ENCODE data around the gene ALG2. TPM values are rescaled to one million over a fixed set of nuclear protein-coding genes. Genes with fewer than 3 reads are reported as not detected.

Gene ALG2
- total and polyA plus RNA-seq, 2 experiments from 2014 or later, result 31.5 to 39.7 TPM

DNA sequence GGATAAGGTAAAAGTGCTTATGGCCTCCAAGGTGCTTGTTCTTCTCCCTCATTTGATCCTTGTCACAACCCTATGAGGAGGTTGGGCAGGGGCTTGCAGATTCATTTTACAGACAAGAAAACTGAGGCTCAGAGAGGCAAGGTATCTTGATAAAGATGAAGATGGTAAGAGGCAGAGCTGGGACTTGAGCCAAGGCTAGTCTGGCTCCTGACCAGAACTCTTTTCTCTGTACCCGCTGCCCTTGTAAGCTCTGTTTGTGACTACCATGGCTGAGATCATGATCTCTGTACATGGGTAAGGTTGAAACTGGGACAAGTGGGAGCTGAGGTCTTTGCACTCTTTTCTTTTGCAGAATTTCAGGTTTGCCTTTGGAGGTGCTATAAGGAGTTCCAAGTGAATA is 33.9 kb upstream of the ALG2 start:
- no peaks in the 10 kb centered on the region for H3K9me3 Mint-ChIP-seq
- no peaks in the 10 kb centered on the region for H4K20me1 ChIP-seq (replicated peaks; ENCODE audit: insufficient read depth)
- no peaks in the 10 kb centered on the region for H3K9me2 ChIP-seq (ENCODE audit: insufficient read depth)
- no peaks in the 10 kb centered on the region for H3K36me3 Mint-ChIP-seq (ENCODE audit: low read depth)
- ATAC-seq (no peak), DNase-seq (ENCODE audit: low spot score) (no peak)
- no peaks in the 10 kb centered on the region for H3K27me3 ChIP-seq (ENCODE audit: insufficient read depth)
- no peaks in the 10 kb centered on the region for H3K36me3 ChIP-seq (ENCODE audit: insufficient read depth)
- H3K4me2 ChIP-seq, result no peak overlapping the region
- peaks cover 6% of the 10 kb centered on the region for H3K27me3 Mint-ChIP-seq (ENCODE audit: insufficient read depth, low read depth, poor library complexity)
- no peaks in the 10 kb centered on the region for H3K79me2 ChIP-seq (replicated peaks; ENCODE audit: insufficient read depth)
- H3K4me3 Mint-ChIP-seq, result no peak overlapping the region
- no peak overlapping the region for H3K27ac Mint-ChIP-seq
- no peak for TF ChIP-seq NANOG (IDR thresholded peaks at IDR 0.05; ENCODE audit: borderline replicate concordance)
- TF ChIP-seq EZH2phosphoT487 (IDR thresholded peaks at IDR 0.05; ENCODE audit: unreplicated experiment), result no peak
- TF ChIP-seq JUNB (IDR thresholded peaks at IDR 0.05; ENCODE audit: unreplicated experiment), result no peak
- no peak for TF ChIP-seq EZH2 (IDR thresholded peaks at IDR 0.05; ENCODE audit: low read depth, unreplicated experiment)
- no peak for TF ChIP-seq ZNF114 (CRISPR knock-in tag; IDR thresholded peaks at IDR 0.05)
- TF ChIP-seq, protein P1, sequence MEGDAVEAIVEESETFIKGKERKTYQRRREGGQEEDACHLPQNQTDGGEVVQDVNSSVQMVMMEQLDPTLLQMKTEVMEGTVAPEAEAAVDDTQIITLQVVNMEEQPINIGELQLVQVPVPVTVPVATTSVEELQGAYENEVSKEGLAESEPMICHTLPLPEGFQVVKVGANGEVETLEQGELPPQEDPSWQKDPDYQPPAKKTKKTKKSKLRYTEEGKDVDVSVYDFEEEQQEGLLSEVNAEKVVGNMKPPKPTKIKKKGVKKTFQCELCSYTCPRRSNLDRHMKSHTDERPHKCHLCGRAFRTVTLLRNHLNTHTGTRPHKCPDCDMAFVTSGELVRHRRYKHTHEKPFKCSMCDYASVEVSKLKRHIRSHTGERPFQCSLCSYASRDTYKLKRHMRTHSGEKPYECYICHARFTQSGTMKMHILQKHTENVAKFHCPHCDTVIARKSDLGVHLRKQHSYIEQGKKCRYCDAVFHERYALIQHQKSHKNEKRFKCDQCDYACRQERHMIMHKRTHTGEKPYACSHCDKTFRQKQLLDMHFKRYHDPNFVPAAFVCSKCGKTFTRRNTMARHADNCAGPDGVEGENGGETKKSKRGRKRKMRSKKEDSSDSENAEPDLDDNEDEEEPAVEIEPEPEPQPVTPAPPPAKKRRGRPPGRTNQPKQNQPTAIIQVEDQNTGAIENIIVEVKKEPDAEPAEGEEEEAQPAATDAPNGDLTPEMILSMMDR (conservative IDR thresholded peaks at IDR 0.05; ENCODE audit: low read depth in 2 of 2), result no peak
- no peak for TF ChIP-seq ZNF331 (CRISPR knock-in tag; IDR thresholded peaks at IDR 0.05; ENCODE audit: low read depth)
- TF ChIP-seq POLR2AphosphoS5 (IDR thresholded peaks at IDR 0.05; ENCODE audit: low read depth), result no peak
- no peak for TF ChIP-seq STAT1 (IDR thresholded peaks at IDR 0.05; ENCODE audit: unreplicated experiment)
- no peak for TF ChIP-seq CREB1 (CRISPR knock-in tag; IDR thresholded peaks at IDR 0.05; ENCODE audit: low read depth)
- TF ChIP-seq, protein P2, sequence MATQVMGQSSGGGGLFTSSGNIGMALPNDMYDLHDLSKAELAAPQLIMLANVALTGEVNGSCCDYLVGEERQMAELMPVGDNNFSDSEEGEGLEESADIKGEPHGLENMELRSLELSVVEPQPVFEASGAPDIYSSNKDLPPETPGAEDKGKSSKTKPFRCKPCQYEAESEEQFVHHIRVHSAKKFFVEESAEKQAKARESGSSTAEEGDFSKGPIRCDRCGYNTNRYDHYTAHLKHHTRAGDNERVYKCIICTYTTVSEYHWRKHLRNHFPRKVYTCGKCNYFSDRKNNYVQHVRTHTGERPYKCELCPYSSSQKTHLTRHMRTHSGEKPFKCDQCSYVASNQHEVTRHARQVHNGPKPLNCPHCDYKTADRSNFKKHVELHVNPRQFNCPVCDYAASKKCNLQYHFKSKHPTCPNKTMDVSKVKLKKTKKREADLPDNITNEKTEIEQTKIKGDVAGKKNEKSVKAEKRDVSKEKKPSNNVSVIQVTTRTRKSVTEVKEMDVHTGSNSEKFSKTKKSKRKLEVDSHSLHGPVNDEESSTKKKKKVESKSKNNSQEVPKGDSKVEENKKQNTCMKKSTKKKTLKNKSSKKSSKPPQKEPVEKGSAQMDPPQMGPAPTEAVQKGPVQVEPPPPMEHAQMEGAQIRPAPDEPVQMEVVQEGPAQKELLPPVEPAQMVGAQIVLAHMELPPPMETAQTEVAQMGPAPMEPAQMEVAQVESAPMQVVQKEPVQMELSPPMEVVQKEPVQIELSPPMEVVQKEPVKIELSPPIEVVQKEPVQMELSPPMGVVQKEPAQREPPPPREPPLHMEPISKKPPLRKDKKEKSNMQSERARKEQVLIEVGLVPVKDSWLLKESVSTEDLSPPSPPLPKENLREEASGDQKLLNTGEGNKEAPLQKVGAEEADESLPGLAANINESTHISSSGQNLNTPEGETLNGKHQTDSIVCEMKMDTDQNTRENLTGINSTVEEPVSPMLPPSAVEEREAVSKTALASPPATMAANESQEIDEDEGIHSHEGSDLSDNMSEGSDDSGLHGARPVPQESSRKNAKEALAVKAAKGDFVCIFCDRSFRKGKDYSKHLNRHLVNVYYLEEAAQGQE (IDR thresholded peaks at IDR 0.05; ENCODE audit: unreplicated experiment), result no peak
- TF ChIP-seq, protein P3, sequence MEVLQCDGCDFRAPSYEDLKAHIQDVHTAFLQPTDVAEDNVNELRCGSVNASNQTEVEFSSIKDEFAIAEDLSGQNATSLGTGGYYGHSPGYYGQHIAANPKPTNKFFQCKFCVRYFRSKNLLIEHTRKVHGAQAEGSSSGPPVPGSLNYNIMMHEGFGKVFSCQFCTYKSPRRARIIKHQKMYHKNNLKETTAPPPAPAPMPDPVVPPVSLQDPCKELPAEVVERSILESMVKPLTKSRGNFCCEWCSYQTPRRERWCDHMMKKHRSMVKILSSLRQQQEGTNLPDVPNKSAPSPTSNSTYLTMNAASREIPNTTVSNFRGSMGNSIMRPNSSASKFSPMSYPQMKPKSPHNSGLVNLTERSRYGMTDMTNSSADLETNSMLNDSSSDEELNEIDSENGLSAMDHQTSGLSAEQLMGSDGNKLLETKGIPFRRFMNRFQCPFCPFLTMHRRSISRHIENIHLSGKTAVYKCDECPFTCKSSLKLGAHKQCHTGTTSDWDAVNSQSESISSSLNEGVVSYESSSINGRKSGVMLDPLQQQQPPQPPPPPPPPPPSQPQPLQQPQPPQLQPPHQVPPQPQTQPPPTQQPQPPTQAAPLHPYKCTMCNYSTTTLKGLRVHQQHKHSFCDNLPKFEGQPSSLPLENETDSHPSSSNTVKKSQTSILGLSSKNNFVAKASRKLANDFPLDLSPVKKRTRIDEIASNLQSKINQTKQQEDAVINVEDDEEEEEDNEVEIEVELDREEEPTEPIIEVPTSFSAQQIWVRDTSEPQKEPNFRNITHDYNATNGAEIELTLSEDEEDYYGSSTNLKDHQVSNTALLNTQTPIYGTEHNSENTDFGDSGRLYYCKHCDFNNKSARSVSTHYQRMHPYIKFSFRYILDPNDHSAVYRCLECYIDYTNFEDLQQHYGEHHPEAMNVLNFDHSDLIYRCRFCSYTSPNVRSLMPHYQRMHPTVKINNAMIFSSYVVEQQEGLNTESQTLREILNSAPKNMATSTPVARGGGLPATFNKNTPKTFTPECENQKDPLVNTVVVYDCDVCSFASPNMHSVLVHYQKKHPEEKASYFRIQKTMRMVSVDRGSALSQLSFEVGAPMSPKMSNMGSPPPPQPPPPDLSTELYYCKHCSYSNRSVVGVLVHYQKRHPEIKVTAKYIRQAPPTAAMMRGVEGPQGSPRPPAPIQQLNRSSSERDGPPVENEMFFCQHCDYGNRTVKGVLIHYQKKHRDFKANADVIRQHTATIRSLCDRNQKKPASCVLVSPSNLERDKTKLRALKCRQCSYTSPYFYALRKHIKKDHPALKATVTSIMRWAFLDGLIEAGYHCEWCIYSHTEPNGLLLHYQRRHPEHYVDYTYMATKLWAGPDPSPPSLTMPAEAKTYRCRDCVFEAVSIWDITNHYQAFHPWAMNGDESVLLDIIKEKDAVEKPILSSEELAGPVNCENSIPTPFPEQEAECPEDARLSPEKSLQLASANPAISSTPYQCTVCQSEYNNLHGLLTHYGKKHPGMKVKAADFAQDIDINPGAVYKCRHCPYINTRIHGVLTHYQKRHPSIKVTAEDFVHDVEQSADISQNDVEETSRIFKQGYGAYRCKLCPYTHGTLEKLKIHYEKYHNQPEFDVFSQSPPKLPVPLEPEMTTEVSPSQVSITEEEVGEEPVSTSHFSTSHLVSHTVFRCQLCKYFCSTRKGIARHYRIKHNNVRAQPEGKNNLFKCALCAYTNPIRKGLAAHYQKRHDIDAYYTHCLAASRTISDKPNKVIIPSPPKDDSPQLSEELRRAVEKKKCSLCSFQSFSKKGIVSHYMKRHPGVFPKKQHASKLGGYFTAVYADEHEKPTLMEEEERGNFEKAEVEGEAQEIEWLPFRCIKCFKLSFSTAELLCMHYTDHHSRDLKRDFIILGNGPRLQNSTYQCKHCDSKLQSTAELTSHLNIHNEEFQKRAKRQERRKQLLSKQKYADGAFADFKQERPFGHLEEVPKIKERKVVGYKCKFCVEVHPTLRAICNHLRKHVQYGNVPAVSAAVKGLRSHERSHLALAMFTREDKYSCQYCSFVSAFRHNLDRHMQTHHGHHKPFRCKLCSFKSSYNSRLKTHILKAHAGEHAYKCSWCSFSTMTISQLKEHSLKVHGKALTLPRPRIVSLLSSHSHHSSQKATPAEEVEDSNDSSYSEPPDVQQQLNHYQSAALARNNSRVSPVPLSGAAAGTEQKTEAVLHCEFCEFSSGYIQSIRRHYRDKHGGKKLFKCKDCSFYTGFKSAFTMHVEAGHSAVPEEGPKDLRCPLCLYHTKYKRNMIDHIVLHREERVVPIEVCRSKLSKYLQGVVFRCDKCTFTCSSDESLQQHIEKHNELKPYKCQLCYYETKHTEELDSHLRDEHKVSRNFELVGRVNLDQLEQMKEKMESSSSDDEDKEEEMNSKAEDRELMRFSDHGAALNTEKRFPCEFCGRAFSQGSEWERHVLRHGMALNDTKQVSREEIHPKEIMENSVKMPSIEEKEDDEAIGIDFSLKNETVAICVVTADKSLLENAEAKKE (CRISPR knock-in tag; IDR thresholded peaks at IDR 0.05), result no peak
- TF ChIP-seq, protein P4, sequence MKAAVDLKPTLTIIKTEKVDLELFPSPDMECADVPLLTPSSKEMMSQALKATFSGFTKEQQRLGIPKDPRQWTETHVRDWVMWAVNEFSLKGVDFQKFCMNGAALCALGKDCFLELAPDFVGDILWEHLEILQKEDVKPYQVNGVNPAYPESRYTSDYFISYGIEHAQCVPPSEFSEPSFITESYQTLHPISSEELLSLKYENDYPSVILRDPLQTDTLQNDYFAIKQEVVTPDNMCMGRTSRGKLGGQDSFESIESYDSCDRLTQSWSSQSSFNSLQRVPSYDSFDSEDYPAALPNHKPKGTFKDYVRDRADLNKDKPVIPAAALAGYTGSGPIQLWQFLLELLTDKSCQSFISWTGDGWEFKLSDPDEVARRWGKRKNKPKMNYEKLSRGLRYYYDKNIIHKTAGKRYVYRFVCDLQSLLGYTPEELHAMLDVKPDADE (IDR thresholded peaks at IDR 0.05), result no peak
- H2AFZ ChIP-seq, result no peak overlapping the region
- no peak overlapping the region for H3K4me3 ChIP-seq
- no peaks in the 10 kb centered on the region for H3F3A ChIP-seq (replicated peaks; ENCODE audit: low read depth)
- H3K4me1 ChIP-seq (ENCODE audit: insufficient read depth), result peaks cover 9% of the 10 kb centered on the region
- peaks cover 14% of the 10 kb centered on the region for H3K4me1 Mint-ChIP-seq
- no peak overlapping the region for H3K27ac ChIP-seq (ENCODE audit: low read depth)
